Upper lobe of left lung (tissue), 6 donors: ENCODE data around the gene GPC2. TPM values are rescaled to one million over a fixed set of nuclear protein-coding genes. Genes with fewer than 3 reads are reported as not detected.

Experiments
- total RNA-seq, 6 donors: library from RNA; depleted of rRNA in 4 of 6; stranded (reverse); fragments of >200 nt in 4 of 6; gene quantifications; one replicate each; pipeline versions ENCODE4 v1.1.0 to v1.2.1, GENCODE V29; 2016 to 2021
- donor health status: DM: no; HTN: no; CAD: no; lungs with moderate emphysema.
- donor health status: DM: no; HTN: yes; CAD: no; lungs with severe emphysema.

GPC2 gene
- total RNA-seq, 6 donors from 2014 or later = 0.20 to 25.1 (median 0.96) TPM

Other genes with a start within 250 kb of the GPC2 start
- 1 to 10 TPM in 1 of 6 donors, under 1 TPM in 2, not detected in 3; 0.24 to 3.1 (median 0.31) TPM for gene GJC3, start 247.8 kb downstream of the GPC2 start, total RNA-seq
- 10 to 100 TPM in 5 of 6 donors, 1 to 10 TPM in 1; 2.3 to 35.6 (median 28.8) TPM for gene AZGP1, start 201.3 kb downstream of the GPC2 start, total RNA-seq
- gene ZKSCAN1, start 161.8 kb downstream of the GPC2 start, total RNA-seq = 10 to 100 TPM; 19.3 to 50.4 (median 36.9) TPM
- 10 to 100 TPM in 4 of 6 donors, 1 to 10 TPM in 2; 8.6 to 17.8 (median 10.8) TPM for gene ZSCAN21, start 127.6 kb downstream of the GPC2 start, total RNA-seq
- 10 to 100 TPM; 18.4 to 50.3 (median 22.8) TPM for gene ZNF3, start 95.7 kb downstream of the GPC2 start, total RNA-seq
- 100 to 1,000 TPM in 1 of 6 donors, 10 to 100 TPM in 5; 23.4 to 217 (median 53.9) TPM for gene COPS6, start 88.4 kb downstream of the GPC2 start, total RNA-seq
- gene MCM7, start 76.0 kb downstream of the GPC2 start, total RNA-seq = 10 to 100 TPM; 29.3 to 78.6 (median 44.1) TPM
- gene AP4M1, start 75.7 kb downstream of the GPC2 start, total RNA-seq = 100 to 1,000 TPM in 1 of 6 donors, 10 to 100 TPM in 5; 17.3 to 142 (median 19.4) TPM
- 10 to 100 TPM; 33.4 to 76.5 (median 53.0) TPM for gene TAF6, start 58.0 kb downstream of the GPC2 start, total RNA-seq
- 10 to 100 TPM in 2 of 6 donors, 1 to 10 TPM in 4; 2.9 to 14.6 (median 6.5) TPM for gene CNPY4, start 57.7 kb downstream of the GPC2 start, total RNA-seq
- gene MBLAC1, start 50.4 kb downstream of the GPC2 start, total RNA-seq = 10 to 100 TPM in 1 of 6 donors, 1 to 10 TPM in 5; 1.0 to 11.4 (median 3.3) TPM
- gene LAMTOR4, start 28.5 kb downstream of the GPC2 start, total RNA-seq = 100 to 1,000 TPM; 111 to 223 (median 148) TPM
- 100 to 1,000 TPM in 1 of 6 donors, 10 to 100 TPM in 5; 12.6 to 108 (median 25.3) TPM for gene TRAPPC14, start 18.7 kb downstream of the GPC2 start, total RNA-seq
- gene GAL3ST4, start 8.8 kb downstream of the GPC2 start, total RNA-seq = 10 to 100 TPM in 1 of 6 donors, 1 to 10 TPM in 4, not detected in 1; 2.4 to 11.5 (median 5.2) TPM
- gene STAG3, start 537 bp upstream of the GPC2 start, total RNA-seq = 1 to 10 TPM in 5 of 6 donors, not detected in 1; 1.5 to 5.2 (median 2.8) TPM
- 1 to 10 TPM in 5 of 6 donors, under 1 TPM in 1; 0.63 to 6.3 (median 1.7) TPM for gene PVRIG, start 42.6 kb upstream of the GPC2 start, total RNA-seq
- gene SPDYE3, start 130.3 kb upstream of the GPC2 start, total RNA-seq = not detected
- 100 to 1,000 TPM in 1 of 6 donors, 10 to 100 TPM in 5; 18.4 to 259 (median 39.9) TPM for gene PILRB, start 180.7 kb upstream of the GPC2 start, total RNA-seq
- gene PILRA, start 196.1 kb upstream of the GPC2 start, total RNA-seq = 10 to 100 TPM; 15.2 to 52.4 (median 24.2) TPM